Heart right ventricle (tissue), 16 donors: ENCODE measurements around the gene PDE4D. TPM values are rescaled to one million over a fixed set of nuclear protein-coding genes. Genes with fewer than 3 reads are reported as not detected.

Experiments
- ATAC-seq, 8 donors: fragments of 200-7000 bp; cut with Tn5 transposase; one replicate each; pipeline ENCODE4 v1.9.1; 2020; ENCODE audit warnings: mild to moderate bottlenecking in 8 of 8, moderate library complexity in 8 of 8, moderate number of reproducible peaks in 1 of 8
- DNase-seq, 2 donors: peaks; one replicate each; pipeline ENCODE4 v3.0.0-alpha.2; 2020
- H3K27ac ChIP-seq, 10 donors: fragments of 200-600 bp; sonication (generic) in 2 of 10; one replicate each; pipeline versions ENCODE4 v1.5.0 to v1.8.0; 2020 to 2022; ENCODE audit warnings: mild to moderate bottlenecking in 3 of 10
- H3K27me3 ChIP-seq, 7 donors: fragments of 200-600 bp; one replicate each; pipeline ENCODE4 v1.8.0; 2021 to 2022; ENCODE audit warnings: mild to moderate bottlenecking in 2 of 7
- H3K36me3 ChIP-seq, 9 donors: fragments of 200-600 bp; sonication (generic) in 1 of 9; one replicate each; pipeline versions ENCODE4 v1.5.0 to v1.8.0; 2020 to 2022; ENCODE audit warnings: mild to moderate bottlenecking in 2 of 9
- H3K4me1 ChIP-seq, 9 donors: fragments of 200-600 bp; sonication (generic) in 1 of 9; one replicate each; pipeline versions ENCODE4 v1.5.0 to v1.8.0; 2020 to 2022; ENCODE audit warnings: mild to moderate bottlenecking in 4 of 9
- H3K4me3 ChIP-seq, 10 donors: fragments of 200-600 bp; sonication (generic) in 2 of 10; one replicate each; pipeline versions ENCODE4 v1.5.0 to v1.8.0; 2020 to 2022; ENCODE audit warnings: mild to moderate bottlenecking in 7 of 10, moderate library complexity in 2 of 10
- H3K9me3 ChIP-seq, 11 donors: fragments of 200-600 bp in 10 of 11; sonication (generic) in 2 of 11; one replicate each; pipeline versions ENCODE4 v1.5.0 to v1.8.0; 2013 to 2022; ENCODE audit warnings: mild to moderate bottlenecking in 2 of 11, control low read depth in 1 of 11, moderate library complexity in 1 of 11
- WGBS, 2 donors: extraction: QIAGEN DNeasy Blood & Tissue Kit; methylation state at CpG; one replicate each; pipeline ENCODE4 v1.1.7; 2013; ENCODE audit warnings: inconsistent platforms in 1 of 2; 5-methylcytosine and 5-hydroxymethylcytosine counted together
- intact Hi-C, 10 donors: fragments of 100-400 bp; cut with DNase I; formaldehyde crosslinking; loops; one replicate each; pipeline versions ENCODE4 v1.11.1 to v1.14.2; 2022
- polyA plus RNA-seq, 2 donors: library from polyadenylated mRNA; stranded (reverse); fragments of 200-250 nt; gene quantifications; one replicate each; pipeline ENCODE4 v1.2.3, GENCODE V29; 2013
- total RNA-seq, 10 donors: library from RNA; stranded (reverse); fragmentation: NEBNext Ultra II Directional in 3 of 10; extraction: Animal tissue kit (Norgen Biotek cat#: 25700) in 3 of 10; gene quantifications; one replicate each; pipeline versions ENCODE4 v1.2.1 to v1.2.4, GENCODE V29; 2021 to 2023
- TF ChIP-seq, protein P1 (sequence below), 9 donors: fragments of 200-600 bp; sonication (generic) in 2 of 9; IDR thresholded peaks; one replicate each; pipeline versions ENCODE4 v1.5.0 to v1.8.0; 2021 to 2022; ENCODE audit warnings: antibody characterized with exemption in 9 of 9, mild to moderate bottlenecking in 5 of 9, moderate library complexity in 1 of 9
- donor health status: Arrhythmogenic right ventricular cardiomyopathy.
- donor health status: ischemic (EF 13 %, LVEDD 7.1; RV severe dilation, severe dysfunction).
- donor health status: healthy with polysubstance abuse.
- donor health status: DM: no; HTN: yes; CAD: no.
- donor health status: DM: no; HTN: no; CAD: no.
- donor health status: ischemic (EF 25% LVEDD 6.9; RV normal size, moderate dysfunction).
- donor health status: ischemic (EF 25% LVEDD 5.7; RV mildly dilated, moderate dysfunction).
- donor health status: healthy.
- donor health status: DM: yes; HTN: yes; CAD: no.
- donor health status: Ischemic cardiomyopathy.
- donor health status: ischemic (EF 35%, LVEDD 5.7; RV mildly dilated, moderate dysfunction).
- donor health status: nonischemic (EF 11% LVEDD 7.7; RV severe dilation, severe dysfunction).
- donor health status: DM: yes; HTN: yes; CAD: no.
- donor health status: PGD.
- donor health status: ischemic (EF 29% LVEDD 5.4; RV normal size, mild dysfunction).
- donor health status: nonischemic (EF 23%, LVEDD 6.1; RV moderate dilation, normal function).

PDE4D gene
- total and polyA plus RNA-seq, 12 donors: 5.8 to 83.2 (median 39.5) TPM

DNA sequence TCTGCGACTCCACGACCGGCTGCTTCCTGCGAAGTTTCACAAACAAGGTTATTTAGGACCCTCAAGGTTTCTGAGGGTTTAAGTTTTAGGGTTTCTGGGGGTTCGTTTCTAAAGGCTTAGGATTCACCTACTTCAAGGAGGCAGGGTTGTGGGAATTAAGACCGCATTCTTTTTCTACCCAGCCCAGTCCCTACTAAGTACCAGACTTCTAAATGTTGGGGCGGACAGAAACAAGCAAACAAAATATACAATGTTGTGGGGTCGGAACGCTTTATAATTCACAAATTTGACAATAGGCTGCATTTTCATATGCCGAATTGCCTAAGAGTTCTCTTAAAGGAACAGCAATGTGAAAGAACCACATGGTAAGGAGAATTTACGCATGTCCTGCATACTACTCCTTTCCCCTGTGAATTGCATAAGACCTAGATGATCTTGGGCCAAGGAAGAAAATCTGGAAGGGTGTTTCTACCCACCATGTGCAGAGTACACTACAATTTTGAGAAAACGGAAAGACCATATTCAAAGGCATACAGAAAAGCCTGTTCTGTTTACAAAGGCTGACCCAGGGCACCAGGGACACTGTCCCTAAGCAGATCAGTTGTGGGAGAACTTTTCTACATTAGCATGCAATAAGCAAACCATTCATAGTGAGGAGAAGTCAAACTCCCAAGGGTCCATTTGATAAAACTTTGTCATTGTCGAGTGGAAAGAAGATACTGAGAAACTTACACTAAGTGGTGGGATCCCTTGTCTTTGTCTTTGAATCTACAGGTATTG, 853.3 kb downstream of the PDE4D start:
- Histone ChIP-seq H3K27ac (peak overlapping the region; percentile 9 to 95 (median 78)), H3K4me3 (peak overlapping the region; percentile 51 to 87 (median 78)), H3K4me1 (peaks cover 3 to 64% (median 51%) of the 10 kb centered on the region in 9 donors), H3K9me3 (no peaks in the 10 kb centered on the region), H3K27me3 (no peaks in the 10 kb centered on the region), H3K36me3 (no peaks in the 10 kb centered on the region)
- TF ChIP-seq, protein P1, sequence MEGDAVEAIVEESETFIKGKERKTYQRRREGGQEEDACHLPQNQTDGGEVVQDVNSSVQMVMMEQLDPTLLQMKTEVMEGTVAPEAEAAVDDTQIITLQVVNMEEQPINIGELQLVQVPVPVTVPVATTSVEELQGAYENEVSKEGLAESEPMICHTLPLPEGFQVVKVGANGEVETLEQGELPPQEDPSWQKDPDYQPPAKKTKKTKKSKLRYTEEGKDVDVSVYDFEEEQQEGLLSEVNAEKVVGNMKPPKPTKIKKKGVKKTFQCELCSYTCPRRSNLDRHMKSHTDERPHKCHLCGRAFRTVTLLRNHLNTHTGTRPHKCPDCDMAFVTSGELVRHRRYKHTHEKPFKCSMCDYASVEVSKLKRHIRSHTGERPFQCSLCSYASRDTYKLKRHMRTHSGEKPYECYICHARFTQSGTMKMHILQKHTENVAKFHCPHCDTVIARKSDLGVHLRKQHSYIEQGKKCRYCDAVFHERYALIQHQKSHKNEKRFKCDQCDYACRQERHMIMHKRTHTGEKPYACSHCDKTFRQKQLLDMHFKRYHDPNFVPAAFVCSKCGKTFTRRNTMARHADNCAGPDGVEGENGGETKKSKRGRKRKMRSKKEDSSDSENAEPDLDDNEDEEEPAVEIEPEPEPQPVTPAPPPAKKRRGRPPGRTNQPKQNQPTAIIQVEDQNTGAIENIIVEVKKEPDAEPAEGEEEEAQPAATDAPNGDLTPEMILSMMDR (IDR thresholded peaks at IDR 0.05): no peak
- no peak for DNase-seq
- WGBS, 2 donors: 34% methylated on average over 13 of the region's 13 CpGs
- peak in 5 of 8 donors; percentile 5 to 46 (median 27) for ATAC-seq
- intact Hi-C loops: loop anchor here in 1 of 10 donors (10.0 kb wide), 1 partner anchor 85 kb away; no protein-coding TSS in a partner anchor

DNA sequence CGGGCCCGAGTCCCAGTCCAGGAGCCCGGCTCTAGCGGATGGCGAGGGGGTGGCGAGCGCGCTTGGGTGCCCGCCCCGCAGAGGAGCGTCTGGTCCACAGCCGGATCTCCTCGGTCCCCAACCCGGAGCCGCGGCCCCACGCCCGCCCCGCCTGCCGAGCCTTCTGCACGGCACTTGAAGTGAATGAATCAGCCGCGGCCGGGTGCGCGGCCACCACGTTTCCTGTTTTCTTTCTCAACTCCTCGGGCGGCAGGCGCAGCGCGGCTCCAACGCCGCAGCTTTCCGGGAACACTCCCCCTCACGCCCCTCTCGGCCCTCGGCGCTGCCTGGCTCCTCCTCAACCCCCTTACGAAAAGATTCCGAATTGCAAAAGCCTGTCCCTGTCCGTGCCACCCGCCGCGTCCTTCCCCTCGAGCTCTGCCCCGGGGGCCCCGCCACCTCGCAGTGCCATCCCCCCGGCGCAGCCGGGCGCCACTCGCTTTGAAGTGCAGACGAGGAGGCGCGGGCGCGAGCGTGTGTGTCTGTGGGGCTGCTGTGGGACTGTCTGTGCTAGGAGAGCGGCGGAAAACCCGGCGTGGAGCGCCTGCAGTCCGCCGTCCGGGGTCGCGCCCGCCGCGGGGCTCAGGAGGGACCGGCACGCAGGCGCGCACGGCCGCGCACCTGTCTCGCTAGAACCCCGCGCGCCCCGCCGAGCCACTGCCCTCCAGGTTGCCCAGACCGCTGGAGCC, 854.1 kb downstream of the PDE4D start:
- TF ChIP-seq, protein P1 (IDR thresholded peaks at IDR 0.05): no peak
- no peaks in the 10 kb centered on the region for H3K36me3 ChIP-seq
- H3K4me1 ChIP-seq: peaks cover 3 to 72% (median 55%) of the 10 kb centered on the region in 9 donors
- intact Hi-C loops: loop anchor here in 9 of 10 donors (1.0 to 10.0 kb wide), 10 partner anchors 85 to 315 kb away; no protein-coding TSS in a partner anchor
- H3K9me3 ChIP-seq: no peaks in the 10 kb centered on the region
- no peaks in the 10 kb centered on the region for H3K27me3 ChIP-seq
- peak overlapping the region; percentile 20 to 95 (median 78) for H3K27ac ChIP-seq
- DNase-seq: peak; percentile 71 to 85
- ATAC-seq: peak; percentile 66 to 87 (median 74)
- WGBS, 2 donors: 1% methylated on average over 87 of the region's 87 CpGs
- H3K4me3 ChIP-seq: peak overlapping the region; percentile 51 to 87 (median 78)

DNA sequence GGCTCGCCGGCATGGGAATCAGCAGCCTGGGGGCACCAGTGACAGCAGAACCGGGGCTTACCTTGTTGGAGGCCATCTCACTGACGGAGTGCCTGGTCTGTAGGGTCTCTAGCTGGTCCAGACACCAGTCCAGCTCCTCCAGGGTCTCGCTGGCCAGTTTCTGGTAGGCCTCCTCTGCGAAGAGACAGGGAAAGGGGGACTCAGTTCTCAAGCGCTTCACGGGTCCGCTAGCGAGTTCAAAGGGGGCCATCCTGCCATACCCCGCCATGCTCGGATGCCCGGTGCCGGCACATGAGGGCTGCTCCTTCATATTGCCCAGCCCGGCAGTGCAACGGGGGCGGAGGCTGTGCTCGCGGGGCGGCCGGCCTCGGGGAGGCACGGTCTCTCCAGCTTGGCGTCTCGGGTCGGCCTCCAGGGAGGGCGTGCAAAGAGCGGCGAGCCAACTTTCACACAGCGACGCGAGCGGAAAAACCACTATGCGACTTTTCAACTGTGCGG, 854.7 kb downstream of the PDE4D start:
- Histone ChIP-seq H3K27ac (peak overlapping the region; percentile 20 to 95 (median 78)), H3K4me3 (peak overlapping the region; percentile 51 to 87 (median 78)), H3K36me3 (no peaks in the 10 kb centered on the region), H3K4me1 (peaks cover 3 to 76% (median 55%) of the 10 kb centered on the region in 9 donors), H3K9me3 (no peaks in the 10 kb centered on the region), H3K27me3 (no peaks in the 10 kb centered on the region)
- DNase-seq (peak in 1 of 2 donors; percentile 14), ATAC-seq (peak; percentile 43 to 87 (median 60))
- intact Hi-C loops: loop anchor here in 8 of 10 donors (1.0 to 10.0 kb wide), 9 partner anchors 86 to 316 kb away; no protein-coding TSS in a partner anchor
- TF ChIP-seq, protein P1 (IDR thresholded peaks at IDR 0.05): peak in 3 of 9 donors; percentile 3 to 20 (median 10)
- 2% methylated on average over 35 of the region's 35 CpGs for WGBS, 2 donors
